Activated T-helper 2 cell treated with anti-CD3 and anti-CD28 coated beads, Interferon-gamma antibody, Interleukin-2, Interleukin-4, amounts not matched to agents 10 μg/mL and 5 μg/mL and 100 μg/mL, durations not matched to agents 14 hours and 24 hours and 36 hours (primary cell): ENCODE results near the gene EFNA5. TPM values are rescaled to one million over a fixed set of nuclear protein-coding genes. Genes with fewer than 3 reads are reported as not detected.

Experiments
- DNase-seq: peaks from one replicate; pipeline ENCODE4 v3.0.0; 2021; ENCODE audit warnings: low spot score
- H3K27ac Mint-ChIP-seq: one replicate; pipeline ENCODE4 v1.8.0; 2021; ENCODE audit warnings: mixed read lengths
- H3K27me3 Mint-ChIP-seq: one replicate; pipeline ENCODE4 v1.8.0; 2021; ENCODE audit warnings: low read depth, mixed read lengths
- H3K36me3 Mint-ChIP-seq: one replicate; pipeline ENCODE4 v1.8.0; 2021; ENCODE audit warnings: low read depth, mixed read lengths
- H3K4me1 Mint-ChIP-seq: one replicate; pipeline ENCODE4 v1.8.0; 2021; ENCODE audit warnings: low read depth, mixed read lengths
- H3K4me3 Mint-ChIP-seq: one replicate; pipeline ENCODE4 v1.8.0; 2021; ENCODE audit warnings: low read depth, mild to moderate bottlenecking, moderate library complexity, mixed read lengths
- H3K9me3 Mint-ChIP-seq: one replicate; pipeline ENCODE4 v1.8.0; 2021; ENCODE audit warnings: mixed read lengths
- intact Hi-C: fragments of 100-400 bp; cut with micrococcal nuclease; formaldehyde crosslinking; loops from one replicate; pipeline ENCODE4 v1.15.1; 2023
- total RNA-seq: library from RNA; stranded (reverse); gene quantifications from 2 replicates; pipeline ENCODE4 v1.2.3, GENCODE V29; 2022

EFNA5 gene
- total RNA-seq, 1 donor from 2014 or later: not detected

DNA sequence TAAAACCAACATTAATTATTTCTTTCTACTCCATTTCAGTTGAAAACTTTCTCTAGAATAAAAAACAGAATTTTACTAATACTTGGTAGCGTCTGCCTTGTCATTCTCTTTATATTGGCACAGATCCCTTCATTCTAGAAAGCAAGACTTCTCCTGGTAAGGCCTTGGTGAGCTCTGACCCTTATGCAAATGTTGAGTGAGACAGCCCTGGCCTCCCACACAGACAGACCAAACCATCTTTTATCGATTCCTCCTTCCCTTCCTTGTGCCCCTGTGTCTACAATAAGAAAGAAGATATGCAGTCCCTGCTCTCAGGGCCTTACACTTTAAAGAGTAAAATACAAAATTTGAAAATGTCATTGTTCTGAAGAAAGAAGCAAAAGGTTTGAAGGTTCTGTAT is 262.2 kb downstream of the EFNA5 start:
- H3K4me1 Mint-ChIP-seq: no peaks in the 10 kb centered on the region
- H3K27me3 Mint-ChIP-seq: peaks cover 17% of the 10 kb centered on the region
- no peak for DNase-seq
- H3K9me3 Mint-ChIP-seq: no peaks in the 10 kb centered on the region
- no peaks in the 10 kb centered on the region for H3K36me3 Mint-ChIP-seq
- no peak overlapping the region for H3K27ac Mint-ChIP-seq
- intact Hi-C loops: no loop called here
- no peak overlapping the region for H3K4me3 Mint-ChIP-seq

DNA sequence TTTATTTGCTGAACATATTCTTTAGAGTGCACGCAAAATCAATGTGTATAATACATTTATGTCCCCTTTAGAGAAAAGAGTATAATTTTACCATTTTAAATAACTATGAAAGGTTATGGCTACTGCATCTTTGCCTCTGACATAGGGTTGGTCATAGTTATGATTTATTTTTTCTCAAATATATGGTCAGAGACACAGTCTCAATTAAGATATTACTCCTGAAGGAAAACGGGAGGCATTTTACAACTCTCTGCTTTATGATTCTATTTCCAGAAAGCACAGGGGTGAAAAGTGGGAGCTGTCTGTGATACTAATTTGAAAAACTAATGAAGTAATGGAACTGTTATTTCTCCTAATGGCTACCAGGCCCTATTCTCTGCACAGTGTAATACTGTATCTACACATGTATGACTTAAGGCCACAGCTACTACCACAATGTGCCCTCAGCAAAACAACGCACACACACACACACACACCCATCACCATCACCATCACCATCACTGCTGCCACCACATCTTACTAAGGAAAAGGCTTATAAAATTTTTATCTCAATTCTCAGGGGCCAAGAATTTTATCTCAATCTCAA is 262.9 kb downstream of the EFNA5 start:
- Mint-ChIP-seq H3K27ac (no peak overlapping the region), H3K4me1 (no peaks in the 10 kb centered on the region), H3K4me3 (no peak overlapping the region), H3K9me3 (no peaks in the 10 kb centered on the region), H3K27me3 (peaks cover 18% of the 10 kb centered on the region), H3K36me3 (no peaks in the 10 kb centered on the region)
- DNase-seq: no peak
- intact Hi-C loops: no loop called here

DNA sequence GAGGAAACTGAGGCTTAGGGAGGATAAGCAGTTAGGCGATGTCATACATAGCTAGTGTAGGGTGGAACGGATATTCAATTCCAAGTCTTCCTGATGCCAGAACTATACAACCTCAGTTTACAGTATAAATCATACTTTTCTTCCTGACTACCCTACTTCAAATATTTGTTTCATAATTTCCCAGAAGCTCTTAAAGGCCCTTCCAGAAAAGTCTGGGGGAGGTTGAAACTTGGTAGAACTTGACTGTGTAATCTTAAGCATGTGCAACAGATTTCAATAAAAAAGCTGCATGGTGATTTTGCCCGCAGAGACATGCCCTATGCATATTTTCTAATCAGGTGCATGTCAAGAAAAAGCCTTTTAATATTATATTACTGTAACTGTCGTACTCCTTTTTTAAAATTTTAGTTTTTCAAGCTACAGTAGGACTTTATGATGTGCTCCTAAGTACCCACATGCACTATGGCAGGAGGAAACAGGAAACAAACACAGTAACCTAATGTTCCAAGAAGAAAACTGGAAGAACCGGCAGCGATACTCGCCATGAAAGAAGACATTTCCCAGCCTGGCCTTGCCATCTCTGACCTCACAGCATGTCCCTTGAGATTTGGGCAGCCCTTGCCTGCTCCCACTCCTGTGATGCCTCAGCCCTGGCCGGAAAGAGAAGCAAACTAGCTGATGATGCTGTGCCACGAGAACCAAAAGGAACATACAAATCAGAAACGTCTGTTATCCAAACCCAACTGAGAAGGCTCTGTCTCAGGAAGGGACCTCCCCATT is 266.0 kb downstream of the EFNA5 start:
- no peak for DNase-seq
- intact Hi-C loops: no loop called here

DNA sequence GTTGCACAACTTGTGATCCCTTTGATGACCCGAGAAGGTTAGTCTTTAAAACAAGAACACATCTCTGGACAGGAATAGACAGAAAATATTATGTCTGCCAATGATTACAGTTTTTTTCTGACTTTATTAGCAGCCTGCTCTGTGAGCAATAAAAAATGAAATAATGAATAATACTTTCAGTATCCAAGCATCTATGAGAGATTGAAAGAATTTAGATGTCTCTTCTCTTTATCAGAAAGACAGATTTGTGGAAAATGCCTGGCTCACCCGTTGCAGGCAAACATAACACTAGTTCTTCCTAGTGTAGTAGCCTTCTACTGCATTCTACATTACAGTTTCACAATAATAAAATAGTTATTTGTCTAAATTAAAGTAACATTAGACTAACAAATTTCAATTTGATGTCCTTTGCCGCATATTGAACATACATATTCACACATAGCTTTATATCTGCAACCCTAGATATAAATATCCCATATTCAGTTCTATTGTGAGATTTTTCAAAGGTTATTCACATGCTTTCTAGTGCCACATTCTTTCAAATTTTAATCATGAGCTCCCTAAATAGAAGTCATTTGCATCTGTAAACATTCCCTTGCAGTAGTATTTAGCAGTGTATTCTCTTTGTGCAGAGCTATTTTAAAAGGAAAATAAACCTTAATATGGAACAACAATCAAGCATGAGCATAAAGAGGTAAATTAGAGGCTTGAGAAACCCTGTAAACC is 267.3 kb downstream of the EFNA5 start:
- DNase-seq: no peak
- Mint-ChIP-seq H3K27me3 (peaks cover 27% of the 10 kb centered on the region), H3K27ac (no peak overlapping the region), H3K4me1 (peaks cover 8% of the 10 kb centered on the region), H3K9me3 (no peaks in the 10 kb centered on the region), H3K36me3 (no peaks in the 10 kb centered on the region), H3K4me3 (no peak overlapping the region)
- intact Hi-C loops: no loop called here

More for the DNA sequence above, 266.0 kb downstream of the EFNA5 start:
- H3K9me3 Mint-ChIP-seq: no peaks in the 10 kb centered on the region
- H3K36me3 Mint-ChIP-seq: no peaks in the 10 kb centered on the region
- peaks cover 8% of the 10 kb centered on the region for H3K4me1 Mint-ChIP-seq
- H3K27me3 Mint-ChIP-seq: peaks cover 21% of the 10 kb centered on the region
- H3K27ac Mint-ChIP-seq: no peak overlapping the region
- no peak overlapping the region for H3K4me3 Mint-ChIP-seq

DNA sequence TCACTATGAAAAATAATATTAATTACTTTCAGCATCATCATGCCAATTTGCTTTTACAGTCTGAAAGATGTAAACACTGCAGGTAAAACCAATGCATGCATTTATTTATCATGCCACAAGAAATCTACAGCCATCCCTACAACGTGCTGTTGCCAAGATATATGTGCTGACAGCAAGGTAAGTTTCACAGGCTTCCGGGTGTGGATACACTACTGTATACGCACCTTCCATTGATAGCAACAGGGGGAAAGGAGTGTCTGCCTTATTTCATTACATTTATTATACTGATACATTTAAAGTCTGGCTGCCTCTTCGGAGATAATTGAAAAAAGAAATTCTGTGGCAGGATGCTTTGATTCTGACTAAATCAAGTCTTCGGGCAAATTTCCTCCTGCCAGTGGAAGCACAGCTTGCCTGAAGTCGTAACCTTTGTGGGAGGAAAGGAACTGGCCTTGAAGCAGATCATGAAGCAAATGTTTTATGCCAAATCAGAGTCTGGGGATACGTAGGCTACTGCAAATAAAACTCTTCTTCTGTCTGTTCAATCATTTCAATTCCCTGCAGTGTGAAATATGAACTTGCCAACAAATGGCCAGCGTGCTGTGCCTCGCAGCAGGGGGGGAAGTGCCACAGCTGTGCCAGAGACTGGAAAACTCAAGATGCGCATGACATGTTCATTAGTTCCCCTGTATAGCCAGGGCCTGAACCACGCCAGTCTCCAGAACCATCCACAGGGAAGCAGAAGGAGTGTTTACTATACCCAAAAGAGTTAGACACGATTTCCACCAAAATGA is 268.1 kb downstream of the EFNA5 start:
- Mint-ChIP-seq H3K9me3 (no peaks in the 10 kb centered on the region), H3K4me1 (peaks cover 8% of the 10 kb centered on the region), H3K4me3 (no peak overlapping the region), H3K27me3 (peaks cover 29% of the 10 kb centered on the region), H3K36me3 (no peaks in the 10 kb centered on the region), H3K27ac (no peak overlapping the region)
- no peak for DNase-seq
- intact Hi-C loops: no loop called here

DNA sequence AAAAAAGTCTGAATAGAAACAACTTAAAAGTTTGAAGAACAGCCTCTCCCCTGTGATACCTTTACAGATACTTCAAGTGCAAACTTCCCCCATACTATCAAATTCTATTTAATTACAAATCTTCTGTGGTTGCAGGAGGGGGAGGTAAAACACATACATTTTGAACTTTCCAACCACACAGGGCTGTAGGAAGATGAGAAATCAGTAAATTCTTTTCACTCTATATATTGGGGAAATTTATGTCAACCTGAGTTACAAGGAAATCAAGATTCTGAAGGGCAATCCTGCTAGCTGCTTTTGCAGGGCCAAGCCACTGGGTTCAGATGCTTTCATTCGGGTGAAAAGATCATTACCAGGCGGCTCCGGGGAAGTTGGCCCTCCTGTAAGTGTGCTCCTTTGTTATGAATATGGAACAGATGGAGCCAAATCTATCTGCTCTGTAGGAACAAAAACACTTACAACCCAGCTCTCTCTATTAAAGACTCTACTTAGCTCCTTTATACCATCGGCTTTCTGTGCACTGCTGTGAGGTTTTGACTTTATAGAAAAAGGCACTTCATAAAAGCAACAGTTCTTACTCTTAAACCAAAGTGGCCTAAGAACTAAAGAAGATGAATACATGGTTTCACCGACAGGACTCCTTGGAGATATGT is 269.1 kb downstream of the EFNA5 start:
- Mint-ChIP-seq H3K36me3 (no peaks in the 10 kb centered on the region), H3K4me3 (no peak overlapping the region), H3K9me3 (no peaks in the 10 kb centered on the region), H3K27me3 (peaks cover 31% of the 10 kb centered on the region), H3K4me1 (peaks cover 8% of the 10 kb centered on the region), H3K27ac (no peak overlapping the region)
- intact Hi-C loops: no loop called here
- DNase-seq: no peak

DNA sequence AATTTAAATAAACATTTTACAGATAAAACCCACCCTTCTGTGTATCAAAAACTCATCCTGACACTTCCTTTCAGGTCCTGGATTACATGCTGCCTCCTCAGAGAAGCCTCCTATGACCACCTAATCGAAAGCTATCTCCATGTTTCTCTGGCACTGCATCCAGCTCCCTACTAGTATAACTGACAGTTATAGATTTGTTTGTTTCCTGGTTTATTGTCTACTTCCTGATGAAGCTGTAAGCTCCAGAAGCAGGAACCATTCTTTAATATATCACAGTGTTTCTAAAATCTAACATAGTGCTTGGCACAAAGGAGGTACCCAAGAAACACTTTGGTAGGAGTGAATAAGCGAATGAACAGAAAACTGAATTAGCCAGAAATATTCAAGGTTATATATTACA is 270.4 kb downstream of the EFNA5 start:
- Mint-ChIP-seq H3K36me3 (no peaks in the 10 kb centered on the region), H3K27ac (no peak overlapping the region), H3K27me3 (peaks cover 33% of the 10 kb centered on the region), H3K9me3 (no peaks in the 10 kb centered on the region), H3K4me1 (peaks cover 9% of the 10 kb centered on the region), H3K4me3 (no peak overlapping the region)
- intact Hi-C loops: no loop called here
- no peak for DNase-seq

DNA sequence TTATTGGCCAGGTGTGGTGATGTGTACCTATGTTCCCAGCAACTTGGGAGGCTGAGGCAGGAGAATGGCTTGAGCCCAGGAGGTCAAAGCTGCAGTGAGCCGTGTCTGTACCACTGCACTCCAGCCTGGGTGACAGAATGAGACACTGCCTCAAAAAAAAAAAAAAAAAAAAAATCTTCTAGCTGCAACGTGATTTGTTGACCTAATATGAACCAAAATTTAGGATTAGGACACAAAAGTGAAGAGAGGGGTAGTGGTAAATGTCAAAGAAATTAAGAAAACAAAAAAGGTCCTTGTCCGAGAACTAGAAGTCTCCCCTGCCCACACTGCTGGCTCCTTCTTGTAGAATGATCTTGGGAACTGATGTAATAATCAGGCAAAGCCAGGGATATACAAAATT is 272.0 kb downstream of the EFNA5 start:
- intact Hi-C loops: no loop called here
- no peak overlapping the region for H3K4me3 Mint-ChIP-seq

DNA sequence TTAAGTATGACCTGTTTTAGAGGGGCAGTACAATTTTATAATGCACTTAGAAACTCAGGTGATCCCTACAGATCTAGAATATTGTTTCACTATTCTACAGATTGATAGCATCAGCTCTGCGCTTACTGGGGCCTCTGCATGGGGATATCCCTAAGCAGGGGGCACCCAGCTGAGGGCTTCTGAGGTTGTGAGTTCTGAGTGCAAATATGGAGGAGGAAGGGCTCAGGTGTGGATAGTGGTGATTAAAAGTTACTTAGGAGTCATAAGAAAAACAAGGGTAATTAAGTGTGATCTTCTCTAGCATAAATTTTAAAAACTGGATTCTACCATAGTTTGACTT is 274.4 kb downstream of the EFNA5 start:
- peaks cover 24% of the 10 kb centered on the region for H3K27me3 Mint-ChIP-seq
- intact Hi-C loops: no loop called here
- H3K9me3 Mint-ChIP-seq: no peaks in the 10 kb centered on the region
- no peak overlapping the region for H3K4me3 Mint-ChIP-seq
- H3K27ac Mint-ChIP-seq: no peak overlapping the region
- no peaks in the 10 kb centered on the region for H3K36me3 Mint-ChIP-seq
- peaks cover 3% of the 10 kb centered on the region for H3K4me1 Mint-ChIP-seq
- no peak for DNase-seq

More for the DNA sequence above, 272.0 kb downstream of the EFNA5 start:
- Mint-ChIP-seq H3K9me3 (no peaks in the 10 kb centered on the region), H3K36me3 (no peaks in the 10 kb centered on the region), H3K27ac (no peak overlapping the region), H3K27me3 (peaks cover 35% of the 10 kb centered on the region), H3K4me1 (peaks cover 9% of the 10 kb centered on the region)
- DNase-seq: no peak

DNA sequence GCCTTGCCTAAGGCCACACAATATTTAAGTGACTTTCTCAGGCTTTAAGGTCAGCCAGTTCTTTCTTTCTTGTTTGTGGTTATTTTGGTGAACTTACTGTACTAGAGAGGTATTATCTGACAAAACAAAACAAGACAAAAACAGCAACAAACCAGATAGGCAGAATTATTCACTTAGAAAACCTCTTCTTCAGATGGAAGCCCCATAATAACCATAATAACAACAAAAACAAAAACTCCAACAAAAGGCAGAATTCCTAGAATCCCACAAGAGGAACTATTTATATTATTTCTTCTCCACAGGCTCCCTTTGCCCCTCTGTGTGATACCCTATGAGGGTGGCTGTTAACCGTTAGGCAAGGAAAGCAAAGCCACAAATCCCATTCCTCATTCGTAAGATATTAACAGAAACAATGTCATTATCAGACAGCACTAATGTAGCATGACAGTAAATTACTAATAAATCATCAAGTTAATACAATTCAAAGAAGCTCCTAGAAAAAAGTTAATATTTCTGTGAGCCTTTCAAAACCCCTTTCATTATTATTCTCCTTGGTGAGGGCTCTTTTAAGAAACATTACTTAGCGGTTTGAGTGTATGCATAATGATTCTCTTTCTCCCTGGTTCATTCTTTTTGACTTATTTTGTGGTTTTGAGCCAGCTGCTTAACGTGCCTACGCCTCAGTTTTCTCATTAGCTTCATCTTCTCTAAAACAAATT is 274.9 kb downstream of the EFNA5 start:
- intact Hi-C loops: no loop called here
- no peaks in the 10 kb centered on the region for H3K9me3 Mint-ChIP-seq
- no peak overlapping the region for H3K27ac Mint-ChIP-seq
- no peaks in the 10 kb centered on the region for H3K36me3 Mint-ChIP-seq
- no peak overlapping the region for H3K4me3 Mint-ChIP-seq
- DNase-seq: no peak
- peaks cover 24% of the 10 kb centered on the region for H3K27me3 Mint-ChIP-seq
- peaks cover 1% of the 10 kb centered on the region for H3K4me1 Mint-ChIP-seq

DNA sequence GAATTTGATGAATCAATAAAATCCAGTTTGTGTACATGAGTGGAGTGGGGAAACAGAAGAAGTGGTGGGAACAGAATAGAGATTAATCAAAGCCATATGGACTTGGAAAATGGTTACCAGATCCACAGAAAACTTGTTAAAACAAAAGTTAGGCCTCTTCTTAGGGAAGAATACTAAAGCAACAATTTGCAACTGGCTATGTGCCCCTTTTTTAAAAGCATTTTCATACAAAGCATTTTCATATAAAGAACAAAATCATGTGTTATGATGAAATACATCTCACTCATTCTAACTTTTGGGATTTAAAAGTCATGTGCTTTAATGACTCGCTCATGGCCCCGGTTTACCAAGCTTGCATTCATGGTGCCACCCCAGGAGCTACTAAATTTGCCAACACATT is 276.9 kb downstream of the EFNA5 start:
- H3K4me3 Mint-ChIP-seq: no peak overlapping the region
- no peaks in the 10 kb centered on the region for H3K9me3 Mint-ChIP-seq
- intact Hi-C loops: no loop called here
- H3K4me1 Mint-ChIP-seq: peaks cover 11% of the 10 kb centered on the region
- no peak for DNase-seq
- H3K27ac Mint-ChIP-seq: no peak overlapping the region
- peaks cover 13% of the 10 kb centered on the region for H3K27me3 Mint-ChIP-seq
- H3K36me3 Mint-ChIP-seq: no peaks in the 10 kb centered on the region

DNA sequence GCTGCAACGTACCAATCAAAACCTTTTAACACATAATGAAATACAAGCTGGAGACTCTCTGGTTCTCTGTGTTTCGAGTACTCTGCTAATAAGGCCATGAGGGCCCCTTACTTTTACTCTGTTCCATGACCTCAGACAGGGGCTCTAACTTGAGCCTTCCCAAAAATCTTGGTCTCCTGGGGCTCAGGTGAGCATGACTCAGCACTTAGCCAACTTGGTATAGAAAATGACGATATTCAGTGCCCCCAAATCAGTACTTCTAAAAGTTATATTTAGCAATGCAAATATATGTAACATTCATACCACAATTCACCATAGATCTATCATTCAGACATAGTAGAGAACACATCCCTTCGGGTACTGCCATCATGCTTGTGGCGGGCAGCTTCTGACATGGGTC is 278.9 kb downstream of the EFNA5 start:
- H3K4me1 Mint-ChIP-seq: peaks cover 28% of the 10 kb centered on the region
- no peaks in the 10 kb centered on the region for H3K36me3 Mint-ChIP-seq
- no peak overlapping the region for H3K4me3 Mint-ChIP-seq
- H3K9me3 Mint-ChIP-seq: no peaks in the 10 kb centered on the region
- intact Hi-C loops: no loop called here
- peaks cover 4% of the 10 kb centered on the region for H3K27me3 Mint-ChIP-seq
- DNase-seq: no peak
- H3K27ac Mint-ChIP-seq: no peak overlapping the region
